Measurements from ENCODE around the gene ITPR3.

DNA sequence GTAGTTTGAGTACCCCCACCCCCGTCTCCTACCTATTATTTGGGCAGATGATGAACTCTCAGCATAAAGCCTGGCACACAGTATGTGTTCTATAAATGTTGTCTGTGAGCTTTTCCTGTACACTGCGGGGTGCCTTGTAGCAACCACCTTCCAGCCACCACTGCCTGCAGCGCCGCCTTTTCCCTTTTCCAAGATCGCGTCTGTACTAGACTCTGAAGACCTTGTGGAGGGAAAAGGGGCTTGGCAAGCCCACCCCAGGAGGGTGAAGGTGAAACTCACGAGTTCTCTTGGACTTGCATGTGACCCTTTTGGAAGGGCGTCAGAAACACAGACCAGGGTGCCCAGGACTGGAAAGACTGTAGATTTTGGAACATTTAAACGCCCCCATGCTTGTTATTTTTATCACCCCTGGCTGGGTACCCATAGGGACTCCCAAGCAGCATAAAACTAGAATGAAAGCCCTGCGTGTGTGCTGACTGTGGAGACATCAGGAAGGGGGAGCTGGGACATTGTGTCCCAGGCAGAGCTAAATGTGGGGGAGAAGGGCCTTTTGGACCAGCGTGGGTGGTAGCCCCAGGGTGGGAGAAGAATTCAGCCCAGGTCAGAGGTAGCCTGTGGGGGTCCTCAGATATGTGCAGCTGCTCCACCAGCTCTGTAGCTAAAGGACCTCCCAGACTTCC, 49.3 kb upstream of the ITPR3 start:
- TF ChIP-seq CTCF (conservative IDR thresholded peaks at IDR 0.05; ENCODE audit: low read length) (peak; percentile 17; the same call in 1 of the 2 replicates), EZH2phosphoT487 (IDR thresholded peaks at IDR 0.05; ENCODE audit: borderline replicate concordance, low read depth, low read length) (no peak)
